Osteocyte (in vitro differentiated cells): Measurements from ENCODE around the gene GPC3. TPM values are rescaled to one million over a fixed set of nuclear protein-coding genes. Genes with fewer than 3 reads are reported as not detected.
"Not testable (repeated sequence)": the region's sequence is repeated elsewhere in the genome, so short reads cannot be mapped to it uniquely, and the experiment has no call there.

ENCODE experiments used
- DNase-seq: peaks from one replicate; pipeline ENCODE4 v3.0.0; 2021; ENCODE audit warnings: mixed read lengths; ENCODE audit not compliant: unreplicated experiment; ENCODE audit errors: extremely low spot score
- H3K27ac Mint-ChIP-seq: one replicate; pipeline ENCODE4 v1.8.0; 2021; ENCODE audit warnings: mild to moderate bottlenecking, mixed read lengths; ENCODE audit not compliant: unreplicated experiment
- H3K27me3 Mint-ChIP-seq: one replicate; pipeline ENCODE4 v1.8.0; 2021; ENCODE audit warnings: mixed read lengths; ENCODE audit not compliant: unreplicated experiment
- H3K36me3 Mint-ChIP-seq: one replicate; pipeline ENCODE4 v1.8.0; 2021; ENCODE audit warnings: mixed read lengths; ENCODE audit not compliant: unreplicated experiment
- H3K4me1 Mint-ChIP-seq: one replicate; pipeline ENCODE4 v1.8.0; 2021; ENCODE audit warnings: mixed read lengths; ENCODE audit not compliant: unreplicated experiment
- H3K4me3 Mint-ChIP-seq: one replicate; pipeline ENCODE4 v1.8.0; 2021; ENCODE audit warnings: mild to moderate bottlenecking, moderate library complexity, mixed read lengths; ENCODE audit not compliant: unreplicated experiment
- H3K9me3 Mint-ChIP-seq: one replicate; pipeline ENCODE4 v1.8.0; 2021; ENCODE audit warnings: mixed read lengths; ENCODE audit not compliant: unreplicated experiment
- CTCF ChIP-seq: fragments of 200-600 bp; sonication (generic); IDR thresholded peaks from 2 replicates; pipeline ENCODE4 v1.5.0; 2021; ENCODE audit warnings: antibody characterized with exemption, mild to moderate bottlenecking, moderate library complexity
- total RNA-seq: library from RNA; stranded (reverse); gene quantifications from 2 replicates; pipeline ENCODE4 v1.2.1, GENCODE V29; 2021

Gene GPC3
- total RNA-seq, 1 donor from 2014 or later: 19.6 TPM

GRCh38 chrX:133529578-133529977 lies 455.8 kb downstream of the GPC3 start:
- H3K9me3 Mint-ChIP-seq: no peaks in the 10 kb centered on the region
- DNase-seq: no peak
- peaks cover 11% of the 10 kb centered on the region for H3K4me1 Mint-ChIP-seq
- TF ChIP-seq CTCF: no peak
- no peak overlapping the region for H3K27ac Mint-ChIP-seq
- no peak overlapping the region for H3K4me3 Mint-ChIP-seq
- peaks cover 12% of the 10 kb centered on the region for H3K27me3 Mint-ChIP-seq
- no peaks in the 10 kb centered on the region for H3K36me3 Mint-ChIP-seq

GRCh38 chrX:133527825-133528224 lies 457.6 kb downstream of the GPC3 start:
- Mint-ChIP-seq H3K4me3 (no peak overlapping the region), H3K27ac (no peak overlapping the region), H3K36me3 (no peaks in the 10 kb centered on the region), H3K9me3 (no peaks in the 10 kb centered on the region), H3K27me3 (peaks cover 2% of the 10 kb centered on the region), H3K4me1 (peaks cover 17% of the 10 kb centered on the region)
- no peak for TF ChIP-seq CTCF
- DNase-seq: no peak

GRCh38 chrX:133527415-133527814 lies 458.0 kb downstream of the GPC3 start:
- Mint-ChIP-seq H3K27me3 (peaks cover 2% of the 10 kb centered on the region), H3K27ac (no peak overlapping the region), H3K4me3 (no peak overlapping the region), H3K36me3 (no peaks in the 10 kb centered on the region), H3K9me3 (no peaks in the 10 kb centered on the region), H3K4me1 (peaks cover 17% of the 10 kb centered on the region)
- no peak for TF ChIP-seq CTCF
- no peak for DNase-seq

GRCh38 chrX:133526773-133527172 lies 458.6 kb downstream of the GPC3 start:
- not testable (repeated sequence) for H3K9me3 Mint-ChIP-seq, DNase-seq, H3K4me3 Mint-ChIP-seq, H3K27ac Mint-ChIP-seq, H3K27me3 Mint-ChIP-seq, H3K36me3 Mint-ChIP-seq
- peaks cover 17% of the 10 kb centered on the region for H3K4me1 Mint-ChIP-seq

- Mint-ChIP-seq H3K4me1 (peaks cover 17% of the 10 kb centered on the region), H3K27me3 (no peaks in the 10 kb centered on the region), H3K9me3 (no peaks in the 10 kb centered on the region), H3K4me3 (no peak overlapping the region), H3K27ac (no peak overlapping the region), H3K36me3 (no peaks in the 10 kb centered on the region)
- no peak for TF ChIP-seq CTCF
- no peak for DNase-seq
Observed at GRCh38 chrX:133523526-133523925, 461.9 kb downstream of the GPC3 start.

GRCh38 chrX:133523081-133523487 lies 462.3 kb downstream of the GPC3 start:
- Mint-ChIP-seq H3K27ac (peak overlapping the region; percentile 12), H3K4me3 (no peak overlapping the region)

More at GRCh38 chrX:133523081-133523487, 462.3 kb downstream of the GPC3 start:
- no peak for DNase-seq
- Mint-ChIP-seq H3K27me3 (no peaks in the 10 kb centered on the region), H3K4me1 (peaks cover 17% of the 10 kb centered on the region), H3K9me3 (peaks cover 4% of the 10 kb centered on the region), H3K36me3 (no peaks in the 10 kb centered on the region)
- TF ChIP-seq CTCF: no peak
